Stimulated activated CD4-positive, alpha-beta T cell treated with anti-CD3 and anti-CD28 coated beads, Interleukin-1b, Interleukin-23, amount 100 ng/mL, for 24 hours (primary cell): Measurements from ENCODE around the gene TMEM203.

ENCODE experiments used
- DNase-seq, 4 experiments: peaks; one replicate each; pipeline ENCODE4 v3.0.0-alpha.2; 2020; ENCODE audit warnings: low read depth in 4 of 4, low spot score in 1 of 4

The TMEM203 gene

GRCh38 chr9:137219757-137220316 is 14.4 kb upstream of the TMEM203 start:
- DNase-seq = no peak

- no peak for DNase-seq
These were observed 13.4 kb upstream of the TMEM203 start for GRCh38 chr9:137218754-137219271.

- no peak for DNase-seq
These were observed 12.8 kb upstream of the TMEM203 start for GRCh38 chr9:137218212-137218753.

- DNase-seq = no peak
These were observed 12.1 kb upstream of the TMEM203 start for GRCh38 chr9:137217276-137218211.

GRCh38 chr9:137216188-137216965 is 10.9 kb upstream of the TMEM203 start:
- DNase-seq = no peak

- no peak for DNase-seq
These were observed 9.9 kb upstream of the TMEM203 start for GRCh38 chr9:137215196-137215986.

GRCh38 chr9:137214620-137215019 is 9.2 kb upstream of the TMEM203 start:
- no peak for DNase-seq

GRCh38 chr9:137213160-137214060 is 8.0 kb upstream of the TMEM203 start:
- DNase-seq = no peak

GRCh38 chr9:137212520-137212919 is 7.1 kb upstream of the TMEM203 start:
- DNase-seq = no peak

- DNase-seq = no peak
These were observed 6.1 kb upstream of the TMEM203 start for GRCh38 chr9:137211532-137211931.

GRCh38 chr9:137206602-137207001 is 1.2 kb upstream of the TMEM203 start:
- no peak for DNase-seq

GRCh38 chr9:137204731-137205125 is 720 bp downstream of the TMEM203 start:
- no peak for DNase-seq

GRCh38 chr9:137202966-137203365 is 2.5 kb downstream of the TMEM203 start:
- no peak for DNase-seq

- DNase-seq = no peak
These were observed 4.1 kb downstream of the TMEM203 start for GRCh38 chr9:137201205-137201868.

- peak; percentile 87 to 99 (median 97) for DNase-seq
These were observed 4.9 kb downstream of the TMEM203 start, which contains the start of gene TPRN for GRCh38 chr9:137200311-137201204. Gene TPRN (minus strand): TSS chr9:137200741. CDS start chr9:137200711, 30 bp downstream.

- no peak for DNase-seq
These were observed 5.9 kb downstream of the TMEM203 start for GRCh38 chr9:137199411-137200121.

- DNase-seq = no peak
These were observed 6.6 kb downstream of the TMEM203 start for GRCh38 chr9:137198902-137199283.
